Measurements from ENCODE around the gene ARHGAP28.
"Not testable (repeated sequence)": the region's sequence is repeated elsewhere in the genome, so short reads cannot be mapped to it uniquely, and the experiment has no call there.

The ARHGAP28 gene

DNA sequence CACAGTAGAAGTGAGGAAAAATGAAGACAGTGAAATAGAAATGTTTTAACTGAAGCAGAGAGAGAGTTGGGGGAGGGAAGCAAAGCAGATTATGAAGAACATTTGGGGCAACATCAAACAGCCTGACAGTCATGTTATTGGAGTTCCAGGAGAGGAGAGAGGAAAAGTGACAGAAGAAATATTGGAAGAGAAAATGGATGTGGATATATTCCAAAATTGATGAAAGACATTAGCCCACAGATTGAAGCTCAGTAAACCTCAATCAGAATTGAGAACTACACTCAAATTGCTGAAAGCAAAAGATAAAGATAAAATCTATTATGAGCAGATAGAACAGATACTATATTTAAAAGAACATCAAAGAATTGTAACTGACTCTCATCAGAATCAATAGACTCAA lies 90.8 kb downstream of the ARHGAP28 start:
- no peak for DNase-seq (ENCODE audit: low read depth)

DNA sequence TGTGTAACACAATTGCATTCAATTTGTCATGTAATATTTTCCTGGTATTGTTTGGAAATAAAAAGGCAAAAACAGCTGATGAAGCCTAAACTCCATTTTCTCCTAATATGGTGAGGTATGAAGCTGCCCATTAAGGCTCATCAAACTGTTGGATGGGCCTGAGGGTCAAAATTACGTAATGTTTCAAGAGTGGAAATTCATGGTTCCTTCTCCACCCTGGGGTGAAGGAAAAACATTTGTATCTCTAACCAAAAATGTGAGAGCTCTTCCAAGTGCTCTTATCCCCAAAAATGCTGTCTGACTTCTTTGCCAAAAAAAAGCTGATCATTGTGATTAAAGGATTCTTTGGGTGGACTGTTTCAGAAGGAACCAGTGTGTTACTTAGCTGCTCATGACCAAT lies 91.8 kb downstream of the ARHGAP28 start:
- no peak for DNase-seq (ENCODE audit: low read depth)

- not testable (repeated sequence) for DNase-seq (ENCODE audit: low read depth)
Measured at GRCh38 chr18:6827161-6827560, 97.6 kb downstream of the ARHGAP28 start.

DNA sequence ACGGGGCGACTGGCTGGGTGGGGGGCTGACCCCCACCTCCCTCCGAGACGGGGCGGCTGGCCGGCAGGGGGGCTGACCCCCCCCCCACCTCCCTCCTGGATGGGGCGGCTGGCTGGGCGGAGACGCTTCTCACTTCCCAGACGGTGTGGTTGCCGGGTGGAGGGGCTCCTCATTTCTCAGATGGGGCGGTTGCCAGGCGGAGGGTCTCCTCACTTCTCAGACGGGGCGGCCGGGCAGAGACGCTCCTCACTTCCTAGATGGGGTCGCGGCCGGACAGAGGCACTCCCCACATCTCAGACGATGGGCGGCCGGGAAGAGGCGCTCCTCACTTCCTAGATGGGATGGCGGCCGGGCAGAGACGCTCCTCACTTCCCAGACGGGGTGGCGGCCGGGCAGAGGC lies 98.0 kb downstream of the ARHGAP28 start:
- DNase-seq (ENCODE audit: low read depth), result not testable (repeated sequence)

DNA sequence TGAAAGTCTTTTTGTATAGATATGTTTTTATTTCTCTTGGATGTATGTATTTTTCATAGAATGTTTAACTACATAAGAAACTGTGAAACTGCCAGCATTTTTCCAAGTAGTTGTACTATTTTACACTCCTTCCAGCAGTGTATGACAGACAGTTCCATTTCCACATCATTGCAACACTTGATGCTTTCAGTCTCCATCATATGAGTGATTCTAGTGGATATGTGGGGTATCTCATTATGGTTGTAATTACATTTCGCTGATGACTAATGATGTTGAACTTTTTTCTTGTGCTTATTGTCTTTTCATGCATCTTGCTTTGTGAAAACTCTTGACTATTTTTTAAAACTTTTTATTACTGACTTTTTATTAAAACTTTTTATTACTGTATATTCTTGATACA lies 101.4 kb downstream of the ARHGAP28 start:
- no peak for DNase-seq (ENCODE audit: low read depth)

DNA sequence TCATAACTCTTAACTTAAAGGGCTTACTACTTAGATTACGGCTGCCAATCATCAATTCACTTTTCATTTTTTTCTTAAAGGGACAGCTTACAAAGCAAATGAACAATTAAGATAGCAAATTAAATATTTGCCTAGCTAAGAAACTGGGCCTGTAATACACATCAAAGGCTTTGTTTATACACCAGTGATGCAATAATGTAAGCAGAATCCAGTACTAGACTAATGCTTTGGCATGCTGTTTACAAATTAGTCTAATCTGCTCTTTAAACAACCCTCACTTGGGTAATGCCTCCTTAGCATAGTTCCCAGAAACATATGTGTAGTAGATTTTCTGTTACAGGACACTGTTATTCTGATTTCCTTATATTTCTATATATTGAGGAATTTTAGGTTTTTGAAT lies 105.8 kb downstream of the ARHGAP28 start:
- DNase-seq (ENCODE audit: low read depth), result no peak

- DNase-seq (ENCODE audit: low read depth), result no peak
Measured at GRCh38 chr18:6836331-6836730, 106.8 kb downstream of the ARHGAP28 start.

DNA sequence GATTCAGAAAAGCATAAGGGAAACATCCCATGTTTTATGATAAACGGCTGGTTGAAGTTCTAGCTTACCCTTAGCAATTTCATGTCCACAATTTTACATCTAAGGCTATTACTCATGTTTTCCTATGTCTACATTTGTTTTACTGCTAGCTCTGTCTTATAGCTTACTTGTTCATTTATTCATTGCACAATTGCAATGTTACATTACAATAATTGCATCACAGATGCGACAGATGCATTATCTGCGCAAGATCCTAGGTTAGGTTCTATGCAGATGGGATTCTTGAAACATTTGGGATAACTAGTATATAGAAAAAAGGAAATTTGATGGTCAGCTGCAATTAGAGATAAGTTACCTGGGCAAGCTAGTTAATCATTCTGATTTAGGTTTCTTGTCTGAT lies 108.4 kb downstream of the ARHGAP28 start:
- DNase-seq (ENCODE audit: low read depth), result no peak

DNA sequence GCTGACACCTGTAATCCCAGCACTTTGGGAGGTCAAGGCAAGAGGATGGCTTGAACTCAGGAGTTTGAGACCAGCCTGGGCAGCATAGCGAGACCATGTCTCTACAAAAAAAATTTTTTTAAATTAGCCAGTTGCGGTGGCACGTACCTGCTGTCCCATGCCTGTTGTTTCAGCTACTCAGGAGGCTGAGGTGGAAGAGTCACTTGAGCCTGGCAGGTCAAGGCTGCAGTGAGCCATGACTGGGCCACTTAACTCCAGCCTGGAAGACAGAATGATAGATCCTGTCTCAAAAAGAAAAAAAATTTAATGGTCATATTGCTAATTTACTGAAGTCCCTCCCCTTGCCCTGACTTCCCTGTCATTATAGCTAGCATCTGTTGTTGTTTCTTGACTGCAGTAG lies 112.6 kb downstream of the ARHGAP28 start:
- DNase-seq (ENCODE audit: low read depth), result no peak

DNA sequence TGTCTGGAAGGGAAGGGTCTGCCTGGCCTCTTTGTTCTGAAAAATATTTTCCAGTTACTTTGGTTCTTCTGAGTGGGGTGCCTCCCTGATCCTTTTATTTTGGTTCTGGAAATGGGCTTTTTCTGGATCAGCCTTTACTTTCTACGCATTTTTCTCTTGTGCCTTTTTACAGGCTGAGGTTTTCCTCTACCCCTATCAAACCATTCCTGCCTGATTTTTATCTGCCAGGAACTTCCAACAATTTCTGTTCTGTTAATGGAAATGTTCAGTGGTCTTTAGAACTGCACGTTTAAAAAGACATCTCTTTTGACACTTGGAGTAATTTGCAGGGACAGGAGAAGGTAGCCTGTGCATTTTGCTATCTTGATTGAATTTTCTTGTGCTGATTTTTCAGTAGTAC lies 113.8 kb downstream of the ARHGAP28 start:
- no peak for DNase-seq (ENCODE audit: low read depth)

DNA sequence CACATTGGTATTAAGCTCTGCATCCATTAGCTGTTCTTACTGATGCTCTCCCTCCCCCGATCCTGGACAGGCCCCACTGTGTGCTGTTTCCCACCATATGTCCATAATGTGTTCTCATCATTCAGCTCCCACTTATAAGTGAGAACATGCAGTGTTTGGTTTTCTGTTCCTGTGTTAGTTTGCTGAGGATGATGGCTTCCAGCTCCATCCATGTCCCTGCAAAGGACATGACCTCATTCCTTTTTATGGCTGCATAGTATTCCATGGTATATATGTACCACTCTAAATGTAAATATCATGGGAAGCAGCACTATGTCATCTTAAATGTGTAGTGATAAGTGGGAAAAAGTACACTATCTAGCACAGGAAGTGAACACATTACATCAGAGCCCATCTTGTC lies 116.0 kb downstream of the ARHGAP28 start:
- DNase-seq (ENCODE audit: low read depth), result not testable (repeated sequence)

DNA sequence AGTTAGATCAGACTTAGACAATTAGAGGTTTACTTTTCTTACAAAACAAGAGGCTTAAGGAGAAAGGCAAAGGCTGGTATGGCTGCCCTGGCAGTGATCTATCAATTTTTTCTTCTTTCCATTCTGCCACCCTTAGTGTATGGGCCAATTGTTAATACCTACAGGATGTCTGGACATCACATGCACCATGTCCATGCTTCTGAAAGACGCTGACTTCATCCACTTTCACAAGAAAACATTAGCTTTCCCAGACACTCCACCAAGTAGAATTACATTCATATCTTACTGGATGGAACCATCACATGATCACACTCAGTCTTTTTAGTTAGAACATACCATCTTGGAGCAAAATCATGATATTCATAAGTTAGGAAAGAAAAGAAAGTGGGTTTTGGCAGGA lies 120.9 kb downstream of the ARHGAP28 start:
- no peak for DNase-seq (ENCODE audit: low read depth)

- no peak for DNase-seq (ENCODE audit: low read depth)
Measured at GRCh38 chr18:6851480-6851879, 122.0 kb downstream of the ARHGAP28 start.

DNA sequence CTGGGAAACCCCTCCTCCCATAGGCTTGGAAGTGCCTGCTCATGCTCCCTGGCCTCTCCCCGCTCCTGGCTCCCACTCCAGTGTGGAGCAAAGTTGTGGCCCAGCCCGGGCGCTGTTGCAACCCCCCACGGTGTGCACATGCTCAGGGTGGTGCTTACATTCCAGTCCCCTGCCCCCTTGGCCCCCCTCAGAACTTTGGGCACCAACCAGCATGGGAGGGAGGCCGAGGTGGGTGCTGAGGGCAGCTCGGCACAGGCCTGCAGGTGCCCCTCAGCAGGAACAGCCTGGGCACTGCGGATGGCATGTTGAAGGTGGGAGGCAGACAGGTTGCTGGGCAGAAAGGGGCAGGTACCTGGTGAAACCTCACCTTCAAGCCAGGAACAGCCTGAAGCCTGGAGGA lies 125.3 kb downstream of the ARHGAP28 start:
- no peak for DNase-seq (ENCODE audit: low read depth)

DNA sequence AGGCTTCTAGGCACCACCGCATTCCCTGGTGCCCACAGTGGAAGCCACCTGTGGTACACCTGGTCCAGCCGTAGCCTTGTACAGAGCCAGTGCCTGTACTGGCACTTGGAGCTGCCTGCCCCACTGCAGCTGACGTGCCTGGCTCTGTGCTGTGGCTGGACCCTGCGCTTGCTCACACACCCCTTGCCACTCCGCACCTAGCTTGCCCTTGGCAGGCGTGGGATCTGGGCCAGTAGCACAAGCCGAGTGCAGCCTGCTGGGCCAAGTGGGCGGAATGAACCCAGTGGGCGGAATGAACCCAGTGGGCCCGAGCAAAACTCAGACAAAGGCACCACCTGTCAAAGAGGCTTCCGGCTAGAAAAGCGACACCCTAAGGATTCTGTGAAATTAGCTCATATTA lies 126.3 kb downstream of the ARHGAP28 start:
- DNase-seq (ENCODE audit: low read depth), result no peak

DNA sequence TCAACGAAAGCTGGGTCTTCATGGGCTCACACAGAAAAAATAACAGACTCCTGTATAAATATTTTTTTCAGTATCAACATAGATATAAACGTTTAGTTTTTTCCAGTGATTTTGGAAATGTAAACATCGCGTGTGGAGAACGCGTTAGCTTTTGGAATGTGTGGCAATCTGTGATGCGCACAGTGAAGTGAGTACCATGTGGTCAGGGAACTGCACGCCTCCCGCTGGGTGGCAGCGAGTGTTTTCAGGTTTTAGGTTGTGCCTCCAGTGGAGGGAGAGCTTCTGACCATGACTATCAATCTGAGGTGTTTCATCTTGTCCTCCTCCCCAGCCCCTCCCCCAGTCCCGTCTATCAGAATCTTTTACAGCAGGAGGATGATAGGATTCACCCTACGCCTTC lies 127.8 kb downstream of the ARHGAP28 start:
- no peak for DNase-seq (ENCODE audit: low read depth)

DNA sequence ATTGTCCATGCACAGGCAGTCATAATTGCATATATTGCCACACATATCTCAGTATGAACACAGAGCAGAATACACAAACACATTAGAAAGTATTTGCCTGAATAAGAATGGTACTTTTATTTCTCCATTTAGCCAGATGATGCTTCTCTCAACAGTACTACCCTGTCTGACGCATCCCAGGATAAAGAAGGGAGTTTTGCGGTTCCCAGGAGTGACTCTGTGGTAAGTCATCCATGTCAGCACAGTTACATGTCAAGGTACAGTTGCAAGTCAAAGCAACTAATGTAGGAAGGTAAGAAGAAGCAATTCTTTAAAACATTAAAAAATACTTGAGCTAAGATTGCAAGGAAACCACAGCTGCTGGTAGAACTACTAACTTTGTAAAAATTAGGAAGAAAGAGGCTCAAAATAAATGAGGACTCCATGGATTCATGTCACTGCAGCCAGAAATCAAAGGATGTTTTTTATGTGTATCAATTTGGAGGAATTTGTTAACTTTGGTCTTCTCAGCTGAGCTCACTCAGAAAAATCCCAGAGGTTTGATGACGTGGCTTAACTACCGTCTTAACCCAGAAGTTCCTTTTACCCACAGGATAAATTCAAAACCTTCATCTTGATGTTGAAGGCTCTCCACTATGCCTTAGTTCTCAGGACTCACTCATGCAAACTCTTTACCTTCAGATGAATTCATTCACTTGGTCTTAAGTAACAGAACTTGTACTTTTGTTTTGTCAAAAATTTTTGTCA lies 130.3 kb downstream of the ARHGAP28 start:
- DNase-seq (ENCODE audit: low read depth), result no peak

- DNase-seq (ENCODE audit: low read depth), result no peak
Measured at GRCh38 chr18:6860804-6861448, 131.4 kb downstream of the ARHGAP28 start.

DNA sequence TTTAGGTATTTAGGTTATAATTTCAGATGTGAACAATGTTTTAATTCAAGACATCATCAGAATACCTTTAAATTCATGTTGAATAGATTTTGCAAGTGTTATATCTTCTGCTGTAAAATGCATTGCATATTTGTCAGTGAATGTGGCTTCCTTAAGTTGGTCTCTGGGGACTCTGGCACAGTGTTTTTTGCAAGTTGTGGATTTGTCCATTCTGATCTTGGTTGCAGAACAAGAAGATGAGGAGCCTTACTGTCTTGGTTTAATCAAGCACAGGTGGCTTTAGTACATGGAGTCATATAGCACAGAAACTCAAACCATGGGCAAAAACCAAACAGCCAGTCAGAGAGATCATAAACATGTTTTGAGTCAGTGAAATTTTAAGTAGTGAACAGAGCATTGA lies 135.7 kb downstream of the ARHGAP28 start:
- no peak for DNase-seq (ENCODE audit: low read depth)

DNA sequence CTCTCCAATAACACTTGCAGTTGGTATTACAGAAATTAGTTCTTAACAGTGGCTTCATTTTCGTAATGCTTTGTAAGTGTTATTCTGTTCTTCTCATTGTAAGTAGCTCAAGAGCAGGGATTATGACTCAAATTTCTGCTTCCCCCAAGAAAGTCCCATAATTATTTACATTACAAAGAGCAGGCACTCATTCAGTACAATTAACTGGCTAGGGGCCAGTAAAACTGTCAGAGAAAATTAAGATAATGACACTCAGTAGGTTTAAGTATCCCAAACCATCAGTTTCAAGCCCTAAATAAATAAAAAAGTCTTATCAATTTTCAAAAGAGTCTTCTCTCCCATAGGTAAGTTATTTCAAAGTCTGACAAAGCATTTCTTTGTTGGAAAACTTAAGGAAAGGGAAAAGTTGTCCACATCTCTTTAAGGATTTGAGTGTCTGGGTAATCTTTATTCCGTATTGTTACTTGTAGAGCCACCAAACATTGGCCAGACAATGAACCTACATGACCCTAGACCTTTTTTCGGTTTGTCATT lies 137.1 kb downstream of the ARHGAP28 start:
- DNase-seq (ENCODE audit: low read depth), result no peak

DNA sequence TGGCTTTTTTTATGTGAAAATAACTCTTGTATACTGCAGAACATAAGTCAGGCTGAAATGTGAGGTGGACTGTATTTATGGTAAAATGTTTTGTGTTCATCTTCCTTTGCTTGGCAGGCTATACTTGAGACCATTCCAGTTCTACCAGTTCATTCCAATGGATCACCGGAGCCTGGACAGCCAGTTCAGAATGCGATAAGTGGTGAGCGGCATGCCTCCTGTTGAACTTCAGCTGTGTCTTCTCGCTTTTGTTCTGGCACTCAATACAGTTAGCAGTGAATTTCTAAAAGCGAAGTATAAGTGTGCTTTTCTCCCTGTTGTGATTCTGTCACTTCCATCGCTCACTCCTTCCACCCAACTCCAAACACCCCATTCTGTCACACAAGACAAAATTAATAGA lies 138.5 kb downstream of the ARHGAP28 start:
- DNase-seq (ENCODE audit: low read depth), result no peak

- no peak for DNase-seq (ENCODE audit: low read depth)
Measured at GRCh38 chr18:6871566-6871965, 142.1 kb downstream of the ARHGAP28 start.

- DNase-seq (ENCODE audit: low read depth), result no peak
Measured at GRCh38 chr18:6873040-6873751, 143.7 kb downstream of the ARHGAP28 start.

Data from GM04504 (cell line).